ENCODE results near the gene RCAN3.

RCAN3 gene

GRCh38 chr1:24468685-24469316 lies 33.8 kb upstream of the RCAN3 start:
- intact Hi-C loops (cut with DNase I; ENCODE audit: low total_unique reads), result no loop called here
- Histone ChIP-seq H3K4me1 (no peaks in the 10 kb centered on the region), H3K27me3 (no peaks in the 10 kb centered on the region), H3K36me3 (peaks cover 0 to 24% (median 7%) of the 10 kb centered on the region in 3 donors), H3K9me3 (no peaks in the 10 kb centered on the region), H3K27ac (no peak overlapping the region), H3K4me3 (no peak overlapping the region)
- TF ChIP-seq, protein P1, sequence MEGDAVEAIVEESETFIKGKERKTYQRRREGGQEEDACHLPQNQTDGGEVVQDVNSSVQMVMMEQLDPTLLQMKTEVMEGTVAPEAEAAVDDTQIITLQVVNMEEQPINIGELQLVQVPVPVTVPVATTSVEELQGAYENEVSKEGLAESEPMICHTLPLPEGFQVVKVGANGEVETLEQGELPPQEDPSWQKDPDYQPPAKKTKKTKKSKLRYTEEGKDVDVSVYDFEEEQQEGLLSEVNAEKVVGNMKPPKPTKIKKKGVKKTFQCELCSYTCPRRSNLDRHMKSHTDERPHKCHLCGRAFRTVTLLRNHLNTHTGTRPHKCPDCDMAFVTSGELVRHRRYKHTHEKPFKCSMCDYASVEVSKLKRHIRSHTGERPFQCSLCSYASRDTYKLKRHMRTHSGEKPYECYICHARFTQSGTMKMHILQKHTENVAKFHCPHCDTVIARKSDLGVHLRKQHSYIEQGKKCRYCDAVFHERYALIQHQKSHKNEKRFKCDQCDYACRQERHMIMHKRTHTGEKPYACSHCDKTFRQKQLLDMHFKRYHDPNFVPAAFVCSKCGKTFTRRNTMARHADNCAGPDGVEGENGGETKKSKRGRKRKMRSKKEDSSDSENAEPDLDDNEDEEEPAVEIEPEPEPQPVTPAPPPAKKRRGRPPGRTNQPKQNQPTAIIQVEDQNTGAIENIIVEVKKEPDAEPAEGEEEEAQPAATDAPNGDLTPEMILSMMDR (IDR thresholded peaks at IDR 0.05), result no peak
- DNase-seq, result no peak

DNA sequence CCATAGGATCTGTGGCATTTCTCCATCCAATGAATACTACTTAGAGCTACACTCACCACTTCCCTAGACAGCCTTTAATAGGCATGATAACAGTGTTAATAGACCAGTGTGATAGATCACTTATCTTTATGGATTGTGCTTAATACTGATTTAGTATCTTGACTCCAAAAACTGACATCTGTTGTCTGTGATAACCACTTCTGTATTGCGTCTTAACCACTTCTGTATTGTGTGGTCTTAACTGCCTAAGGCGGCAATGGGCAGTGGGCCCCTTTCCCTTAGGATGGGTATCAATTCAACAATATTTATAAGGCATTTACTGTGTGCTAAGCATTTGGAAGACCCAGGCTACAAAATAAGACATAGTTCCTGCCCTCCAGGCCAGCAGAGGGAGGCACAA lies 32.0 kb upstream of the RCAN3 start:
- no peaks in the 10 kb centered on the region for H3K9me3 ChIP-seq
- intact Hi-C loops (cut with DNase I; ENCODE audit: low total_unique reads), result no loop called here
- no peak overlapping the region for H3K27ac ChIP-seq
- no peaks in the 10 kb centered on the region for H3K27me3 ChIP-seq
- TF ChIP-seq, protein P1 (IDR thresholded peaks at IDR 0.05), result no peak
- H3K36me3 ChIP-seq, result peaks cover 0 to 17% (median 7%) of the 10 kb centered on the region in 3 donors
- DNase-seq, result no peak
- no peak overlapping the region for H3K4me3 ChIP-seq
- no peaks in the 10 kb centered on the region for H3K4me1 ChIP-seq

DNA sequence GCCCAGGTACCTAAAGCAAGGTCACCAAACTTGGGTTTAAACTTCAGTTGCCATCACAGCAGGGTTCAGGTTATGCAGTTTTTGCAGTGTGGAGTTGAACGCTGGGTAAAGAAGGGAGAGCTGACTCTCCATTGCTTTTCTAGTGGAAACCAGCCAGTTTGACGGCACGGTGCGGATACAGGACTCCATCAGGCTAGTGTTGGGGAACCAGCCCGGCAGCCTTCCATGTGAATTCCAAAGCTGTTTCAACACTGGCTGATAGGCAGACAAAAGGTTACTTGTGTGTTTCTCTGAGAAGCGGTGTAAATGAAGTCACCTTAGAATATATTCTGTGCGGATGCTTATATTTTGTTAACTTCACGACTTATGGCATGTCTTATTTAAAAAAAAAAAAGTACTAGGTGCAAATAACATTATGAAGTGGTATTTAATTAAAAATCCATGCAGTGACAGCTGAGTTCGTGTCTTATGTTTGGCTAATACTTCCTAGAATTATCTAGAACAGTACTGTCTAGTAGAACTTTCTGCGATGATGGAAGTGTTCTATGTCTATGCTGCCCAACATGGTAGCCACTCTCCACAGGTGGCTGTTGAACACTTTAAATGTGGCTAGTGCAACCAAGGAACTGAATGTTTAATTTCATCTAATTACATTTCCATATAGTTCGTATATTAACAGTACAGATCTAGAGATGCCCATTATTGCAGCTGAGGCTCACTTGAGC lies 29.9 kb upstream of the RCAN3 start:
- H3K4me3 ChIP-seq, result no peak overlapping the region
- H3K27me3 ChIP-seq, result no peaks in the 10 kb centered on the region
- intact Hi-C loops (cut with DNase I; ENCODE audit: low total_unique reads), result no loop called here
- DNase-seq, result no peak
- H3K9me3 ChIP-seq, result no peaks in the 10 kb centered on the region
- H3K4me1 ChIP-seq, result no peaks in the 10 kb centered on the region
- no peak overlapping the region for H3K27ac ChIP-seq
- H3K36me3 ChIP-seq, result peaks cover 0 to 7% (median 7%) of the 10 kb centered on the region in 3 donors
- TF ChIP-seq, protein P1 (IDR thresholded peaks at IDR 0.05), result no peak

DNA sequence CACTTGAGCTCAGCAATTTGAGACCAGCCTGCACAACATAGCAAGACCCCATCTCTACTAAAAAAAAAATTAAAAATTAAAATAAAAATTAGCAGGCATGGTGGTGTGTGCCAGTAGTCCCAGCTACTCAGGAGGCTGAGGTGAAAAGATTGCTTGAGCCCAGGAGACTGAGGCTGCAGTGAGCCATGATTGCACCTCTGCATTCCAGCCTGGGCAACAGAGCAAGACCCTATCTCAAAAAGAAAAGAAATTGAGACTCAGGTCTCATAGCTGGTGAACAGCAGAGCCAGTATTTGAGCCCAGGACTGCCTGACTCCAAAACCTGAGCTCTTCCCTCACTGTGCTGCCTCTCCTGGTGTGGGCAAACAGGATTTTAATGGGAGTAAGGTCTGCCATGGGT lies 28.4 kb upstream of the RCAN3 start:
- intact Hi-C loops (cut with DNase I; ENCODE audit: low total_unique reads), result no loop called here
- Histone ChIP-seq H3K27ac (no peak overlapping the region), H3K27me3 (peaks cover 0 to 3% of the 10 kb centered on the region in 2 donors), H3K4me1 (no peaks in the 10 kb centered on the region), H3K36me3 (peaks cover 0 to 7% (median 4%) of the 10 kb centered on the region in 3 donors), H3K4me3 (no peak overlapping the region), H3K9me3 (no peaks in the 10 kb centered on the region)
- DNase-seq, result no peak
- TF ChIP-seq, protein P1 (IDR thresholded peaks at IDR 0.05), result no peak

DNA sequence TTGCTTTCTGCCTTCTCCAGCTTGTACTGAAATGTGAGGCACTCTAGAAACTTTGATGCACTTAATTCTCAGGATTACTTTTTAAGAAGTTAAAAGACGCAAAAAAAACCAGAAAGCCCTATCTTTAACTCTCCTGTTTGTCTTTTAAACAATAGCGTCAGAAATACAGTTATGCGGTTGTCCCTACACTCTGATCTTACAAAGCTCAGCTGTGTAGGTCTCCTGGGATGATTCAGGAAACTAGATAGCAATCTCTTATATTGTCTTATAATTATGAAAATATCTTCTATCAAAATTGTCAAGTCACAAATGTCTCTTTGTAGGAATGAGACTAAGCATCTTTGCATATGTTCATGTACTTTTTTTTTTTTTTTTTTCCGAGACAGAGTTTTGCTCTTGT lies 26.9 kb upstream of the RCAN3 start:
- Histone ChIP-seq H3K9me3 (no peaks in the 10 kb centered on the region), H3K4me3 (no peak overlapping the region), H3K36me3 (no peaks in the 10 kb centered on the region), H3K4me1 (no peaks in the 10 kb centered on the region), H3K27ac (no peak overlapping the region), H3K27me3 (peaks cover 0 to 3% of the 10 kb centered on the region in 2 donors)
- TF ChIP-seq, protein P1 (IDR thresholded peaks at IDR 0.05), result no peak
- no peak for DNase-seq
- intact Hi-C loops (cut with DNase I; ENCODE audit: low total_unique reads), result no loop called here
